ENCODE measurements around the gene OR6K3. TPM values are rescaled to one million over a fixed set of nuclear protein-coding genes. Genes with fewer than 3 reads are reported as not detected.
"Not testable (repeated sequence)": the region's sequence is repeated elsewhere in the genome, so short reads cannot be mapped to it uniquely, and the experiment has no call there.

Gene OR6K3
- total RNA-seq, 1 donor: not detected

- DNase-seq (ENCODE audit: low read depth in 2 of 3, low spot score in 2 of 3): not testable (repeated sequence)
Measured at GRCh38 chr1:158688343-158688742, 32.2 kb downstream of the OR6K3 start.

DNA sequence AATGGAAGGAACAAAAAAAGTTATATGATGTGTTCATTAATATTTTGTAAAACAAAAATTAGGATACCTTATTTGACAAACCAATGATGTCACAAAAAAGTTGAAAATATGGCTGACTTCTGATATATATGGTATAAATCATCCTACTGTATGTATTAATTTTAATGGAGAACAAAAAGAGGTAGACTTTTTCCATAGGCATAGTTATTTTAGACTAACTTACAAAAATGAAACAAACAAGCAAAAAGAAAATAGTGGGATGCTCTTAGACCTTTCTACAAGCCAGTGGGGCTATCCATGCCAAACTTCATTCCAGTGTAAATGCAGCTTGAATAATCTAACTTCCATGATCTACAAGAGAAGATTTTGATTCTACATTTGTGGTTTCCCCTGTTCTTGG is 33.5 kb downstream of the OR6K3 start:
- no peak for DNase-seq (ENCODE audit: low read depth in 2 of 3, low spot score in 2 of 3)

DNA sequence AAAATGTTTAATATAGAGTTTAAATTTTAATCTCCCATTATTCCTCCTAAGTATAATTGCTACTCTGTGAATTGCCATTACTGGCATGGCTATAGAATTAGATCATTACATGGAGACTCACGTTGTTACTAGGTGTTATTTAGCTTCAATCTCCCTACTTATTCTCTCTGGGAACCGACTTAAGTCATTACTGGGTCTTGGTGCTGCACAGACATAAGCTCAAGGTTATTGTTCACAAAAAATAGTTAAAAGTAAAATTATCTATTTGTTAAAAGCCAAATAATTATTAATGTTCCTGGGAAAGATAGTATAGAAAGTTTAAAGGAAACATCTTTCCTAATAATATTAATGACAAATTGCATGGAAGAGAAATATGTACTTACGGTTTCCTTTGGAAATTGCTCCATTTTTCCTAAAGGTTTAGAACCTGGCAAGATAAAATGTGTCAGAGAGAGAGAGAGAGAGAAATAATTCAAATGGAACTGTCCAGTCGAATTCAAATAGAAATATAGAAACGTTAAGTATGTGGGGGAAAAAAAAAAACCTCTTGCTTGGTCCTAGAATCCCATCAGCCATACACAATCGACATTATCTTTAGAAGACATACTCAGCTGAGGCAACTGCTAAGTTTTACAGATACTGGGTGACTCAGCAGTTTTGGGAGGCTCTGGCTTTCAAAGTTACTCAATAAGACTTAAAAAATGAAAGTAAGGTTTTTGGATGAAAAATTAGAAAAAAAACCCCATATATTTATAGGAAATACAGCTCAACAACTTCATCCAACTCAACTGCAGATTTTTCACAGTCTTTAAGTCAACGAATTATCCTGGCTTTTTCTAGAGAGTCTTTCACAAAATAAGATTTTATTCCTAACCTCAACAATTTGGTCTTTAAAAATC is 34.2 kb downstream of the OR6K3 start, which contains the start of gene SPTA1:
SPTA1 (minus strand) TSS at position 605 of the 899 bp plus-strand sequence; CDS start at position 407, 198 bp downstream.
- peak in 2 of 3 donors; percentile 54 to 74 for DNase-seq (ENCODE audit: low read depth in 2 of 3, low spot score in 2 of 3)

DNA sequence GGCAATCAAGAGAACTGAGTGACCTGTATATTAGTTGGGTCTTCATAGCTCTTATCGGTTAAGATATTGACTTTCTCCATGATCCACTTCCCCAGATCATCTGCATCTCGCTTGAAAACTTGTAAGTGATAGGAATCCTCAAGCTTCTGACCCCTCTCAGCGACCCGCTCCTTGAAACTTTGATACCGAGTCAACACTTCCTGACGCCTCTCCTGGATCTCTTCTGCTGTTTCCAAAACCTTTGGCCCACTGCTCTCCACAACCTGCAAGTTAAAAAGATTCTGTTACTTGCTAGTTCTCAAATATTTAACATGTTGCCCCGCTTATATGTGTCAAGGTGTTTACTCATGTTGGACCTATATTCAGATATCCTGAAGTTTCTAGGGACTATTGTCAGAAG is 35.4 kb downstream of the OR6K3 start:
- no peak for DNase-seq (ENCODE audit: low read depth in 2 of 3, low spot score in 2 of 3)

- DNase-seq (ENCODE audit: low read depth in 2 of 3, low spot score in 2 of 3): no peak
Measured at GRCh38 chr1:158681606-158682005, 38.9 kb downstream of the OR6K3 start.

- DNase-seq (ENCODE audit: low read depth in 2 of 3, low spot score in 2 of 3): no peak
Measured at GRCh38 chr1:158679289-158679688, 41.2 kb downstream of the OR6K3 start.

GRCh38 chr1:158675563-158676323 is 44.8 kb downstream of the OR6K3 start:
- peak in 1 of 3 donors; percentile 49 for DNase-seq (ENCODE audit: low read depth in 2 of 3, low spot score in 2 of 3)

- no peak for DNase-seq (ENCODE audit: low read depth in 2 of 3, low spot score in 2 of 3)
Measured at GRCh38 chr1:158674302-158674701, 46.2 kb downstream of the OR6K3 start.

Other genes starting within 250 kb of the OR6K3 start
- not detected for gene OR10R2, start 248.5 kb downstream of the OR6K3 start, total RNA-seq
- under 0.01 TPM for gene OR6Y1, start 166.3 kb downstream of the OR6K3 start, total RNA-seq
- not detected for gene OR6P1, start 150.1 kb downstream of the OR6K3 start, total RNA-seq
- not detected for gene OR10X1, start 140.8 kb downstream of the OR6K3 start, total RNA-seq
- gene OR10Z1, start 115.5 kb downstream of the OR6K3 start, total RNA-seq: under 0.01 TPM
- gene SPTA1, start 34.0 kb downstream of the OR6K3 start, total RNA-seq: 10.2 TPM
- not detected for gene OR6K2, start 20.1 kb downstream of the OR6K3 start, total RNA-seq
- gene OR6K6, start 34.0 kb upstream of the OR6K3 start, total RNA-seq: not detected
- not detected for gene OR6N1, start 51.5 kb upstream of the OR6K3 start, total RNA-seq
- not detected for gene OR6N2, start 60.5 kb upstream of the OR6K3 start, total RNA-seq
- gene MNDA, start 110.6 kb upstream of the OR6K3 start, total RNA-seq: 1.1 TPM
- gene PYHIN1, start 210.8 kb upstream of the OR6K3 start, total RNA-seq: under 0.01 TPM